ENCODE data around the gene MAGEA4. TPM values are rescaled to one million over a fixed set of nuclear protein-coding genes. Genes with fewer than 3 reads are reported as not detected.

Gene MAGEA4
- polyA plus RNA-seq, 3 donors = not detected

- Mint-ChIP-seq H3K27ac (no peak overlapping the region), H3K4me3 (no peak overlapping the region), H3K4me1 (no peaks in the 10 kb centered on the region), H3K9me3 (peaks cover 2 to 10% (median 7%) of the 10 kb centered on the region in 7 donors), H3K36me3 (no peaks in the 10 kb centered on the region), H3K27me3 (ENCODE audit: low read depth in 3 of 3) (peaks cover 0 to 1% (median 0%) of the 10 kb centered on the region in 3 donors)
- Histone ChIP-seq H3K36me3 (replicated peaks in 1 of 2; ENCODE audit: control insufficient read depth in 1 of 2, insufficient read depth in 2 of 2, low read length in 2 of 2) (no peaks in the 10 kb centered on the region), H3K9me3 (replicated peaks in 1 of 2; ENCODE audit: control insufficient read depth in 1 of 2, insufficient read depth in 1 of 2, low read length in 2 of 2) (no peaks in the 10 kb centered on the region), H3K4me3 (replicated peaks in 1 of 3; ENCODE audit: low read depth in 2 of 3, low read length in 3 of 3) (no peak overlapping the region), H2AFZ (ENCODE audit: insufficient read depth, low read depth, low read length, poor library complexity, severe bottlenecking) (no peak overlapping the region), H3K4me1 (ENCODE audit: control insufficient read depth in 1 of 2, insufficient read depth in 2 of 2, low read length in 2 of 2) (no peaks in the 10 kb centered on the region), H3K27ac (ENCODE audit: low read depth in 1 of 2, low read length in 2 of 2) (no peak overlapping the region), H4K20me1 (ENCODE audit: insufficient read depth, low read length) (no peaks in the 10 kb centered on the region), H3K79me2 (ENCODE audit: insufficient read depth, low read length) (no peaks in the 10 kb centered on the region), H3K9ac (ENCODE audit: insufficient read depth, low read length, poor library complexity, severe bottlenecking) (no peak overlapping the region), H3K27me3 (ENCODE audit: control insufficient read depth in 2 of 2, insufficient read depth in 2 of 2, low read length in 2 of 2) (no peaks in the 10 kb centered on the region), H3K4me2 (replicated peaks; ENCODE audit: extremely low read depth, low read length, poor library complexity, severe bottlenecking) (no peak overlapping the region)
- TF ChIP-seq CTCF (IDR thresholded peaks at IDR 0.05) = no peak
- WGBS (ENCODE audit: insufficient coverage) = no CpG with 5 or more reads among the region's 3 CpGs
- intact Hi-C loops (cut with micrococcal nuclease) = no loop called here
- DNase-seq = no peak
Measured at GRCh38 chrX:151871244-151871643, 41.4 kb upstream of the MAGEA4 start.

GRCh38 chrX:151873096-151873495 is 39.6 kb upstream of the MAGEA4 start:
- no CpG with 5 or more reads among the region's 2 CpGs for WGBS (ENCODE audit: insufficient coverage)
- Histone ChIP-seq H2AFZ (ENCODE audit: insufficient read depth, low read depth, low read length, poor library complexity, severe bottlenecking) (no peak overlapping the region), H3K4me1 (ENCODE audit: control insufficient read depth in 1 of 2, insufficient read depth in 2 of 2, low read length in 2 of 2) (no peaks in the 10 kb centered on the region), H3K27ac (ENCODE audit: low read depth in 1 of 2, low read length in 2 of 2) (no peak overlapping the region), H3K79me2 (ENCODE audit: insufficient read depth, low read length) (no peaks in the 10 kb centered on the region), H4K20me1 (ENCODE audit: insufficient read depth, low read length) (no peaks in the 10 kb centered on the region), H3K27me3 (ENCODE audit: control insufficient read depth in 2 of 2, insufficient read depth in 2 of 2, low read length in 2 of 2) (no peaks in the 10 kb centered on the region), H3K4me2 (replicated peaks; ENCODE audit: extremely low read depth, low read length, poor library complexity, severe bottlenecking) (no peak overlapping the region), H3K9ac (ENCODE audit: insufficient read depth, low read length, poor library complexity, severe bottlenecking) (no peak overlapping the region), H3K36me3 (replicated peaks in 1 of 2; ENCODE audit: control insufficient read depth in 1 of 2, insufficient read depth in 2 of 2, low read length in 2 of 2) (no peaks in the 10 kb centered on the region), H3K9me3 (replicated peaks in 1 of 2; ENCODE audit: control insufficient read depth in 1 of 2, insufficient read depth in 1 of 2, low read length in 2 of 2) (peaks cover 0 to 3% of the 10 kb centered on the region in 2 donors), H3K4me3 (replicated peaks in 1 of 3; ENCODE audit: low read depth in 2 of 3, low read length in 3 of 3) (no peak overlapping the region)
- Mint-ChIP-seq H3K27me3 (ENCODE audit: low read depth in 3 of 3) (no peaks in the 10 kb centered on the region), H3K4me1 (no peaks in the 10 kb centered on the region), H3K36me3 (no peaks in the 10 kb centered on the region), H3K9me3 (peaks cover 0 to 9% (median 5%) of the 10 kb centered on the region in 7 donors), H3K4me3 (no peak overlapping the region), H3K27ac (no peak overlapping the region)
- no peak for DNase-seq
- intact Hi-C loops (cut with micrococcal nuclease) = no loop called here
- TF ChIP-seq CTCF (IDR thresholded peaks at IDR 0.05) = no peak

Data from CD14-positive monocyte (primary cell).